BE2C (cell line): ENCODE results near the gene EML6.

Experiments
- DNase-seq: peaks from one replicate; pipeline ENCODE4 v3.0.0-alpha.2; 2020
- H3K27me3 ChIP-seq: fragments of 250-450 bp; sonication (Bioruptor Pico); 2 replicates; pipeline ENCODE4 v1.5.1; 2020; ENCODE audit warnings: mild to moderate bottlenecking
- H3K36me3 ChIP-seq: fragments of 250-450 bp; sonication (Bioruptor Pico); 2 replicates; pipeline ENCODE4 v1.5.1; 2020; ENCODE audit warnings: mild to moderate bottlenecking
- H3K4me1 ChIP-seq: fragments of 250-450 bp; sonication (Bioruptor Pico); 2 replicates; pipeline ENCODE4 v1.5.1; 2020
- H3K4me3 ChIP-seq: 2 replicates; pipeline ENCODE4 v1.5.1; 2011; ENCODE audit warnings: low read depth, low read length
- H3K9me3 ChIP-seq: fragments of 250-450 bp; sonication (Bioruptor Pico); 2 replicates; pipeline ENCODE4 v1.5.1; 2020
- CTCF ChIP-seq: IDR thresholded peaks from 2 replicates; pipeline ENCODE4 v1.5.1; 2012; ENCODE audit warnings: mild to moderate bottlenecking, low read depth, low read length

EML6 gene

GRCh38 chr2:54931473-54931872 lies 208.0 kb downstream of the EML6 start:
- H3K4me1 ChIP-seq, result no peaks in the 10 kb centered on the region
- H3K27me3 ChIP-seq, result no peaks in the 10 kb centered on the region
- TF ChIP-seq CTCF, result no peak
- no peak for DNase-seq
- peaks cover 10% of the 10 kb centered on the region for H3K36me3 ChIP-seq
- H3K4me3 ChIP-seq, result no peak overlapping the region
- no peaks in the 10 kb centered on the region for H3K9me3 ChIP-seq

GRCh38 chr2:54935389-54935788 lies 211.9 kb downstream of the EML6 start:
- no peaks in the 10 kb centered on the region; the same call in 1 of the 2 replicates for H3K36me3 ChIP-seq
- TF ChIP-seq CTCF, result no peak
- no peaks in the 10 kb centered on the region for H3K9me3 ChIP-seq
- no peaks in the 10 kb centered on the region for H3K27me3 ChIP-seq
- no peak for DNase-seq
- no peaks in the 10 kb centered on the region for H3K4me1 ChIP-seq
- H3K4me3 ChIP-seq, result no peak overlapping the region

- Histone ChIP-seq H3K4me3 (no peak overlapping the region), H3K4me1 (no peaks in the 10 kb centered on the region), H3K9me3 (no peaks in the 10 kb centered on the region), H3K27me3 (no peaks in the 10 kb centered on the region), H3K36me3 (no peaks in the 10 kb centered on the region; the same call in 1 of the 2 replicates)
- no peak for DNase-seq
- no peak for TF ChIP-seq CTCF
These were observed 213.3 kb downstream of the EML6 start for GRCh38 chr2:54936766-54937165.

- Histone ChIP-seq H3K4me1 (no peaks in the 10 kb centered on the region), H3K9me3 (no peaks in the 10 kb centered on the region), H3K4me3 (no peak overlapping the region), H3K27me3 (no peaks in the 10 kb centered on the region), H3K36me3 (no peaks in the 10 kb centered on the region)
- no peak for TF ChIP-seq CTCF
- DNase-seq, result no peak
These were observed 216.1 kb downstream of the EML6 start for GRCh38 chr2:54939446-54940118.

- no peak for DNase-seq
- Histone ChIP-seq H3K9me3 (no peaks in the 10 kb centered on the region), H3K4me3 (no peak overlapping the region), H3K36me3 (no peaks in the 10 kb centered on the region), H3K4me1 (no peaks in the 10 kb centered on the region), H3K27me3 (no peaks in the 10 kb centered on the region)
- no peak for TF ChIP-seq CTCF
These were observed 217.3 kb downstream of the EML6 start for GRCh38 chr2:54940723-54941122.

- DNase-seq, result no peak
- no peaks in the 10 kb centered on the region for H3K9me3 ChIP-seq
- H3K36me3 ChIP-seq, result no peaks in the 10 kb centered on the region
- TF ChIP-seq CTCF, result no peak
- H3K4me3 ChIP-seq, result no peak overlapping the region
- no peaks in the 10 kb centered on the region for H3K27me3 ChIP-seq
- H3K4me1 ChIP-seq, result no peaks in the 10 kb centered on the region
These were observed 218.0 kb downstream of the EML6 start for GRCh38 chr2:54941248-54941984.
